ENCODE data around the gene TSPAN18.

TSPAN18 gene

GRCh38 chr11:44777209-44778194, 50.7 kb downstream of the TSPAN18 start:
- DNase-seq (ENCODE audit: low read depth, low spot score): no peak

- DNase-seq (ENCODE audit: low read depth, low spot score): no peak
Measured at GRCh38 chr11:44778195-44779100, 51.7 kb downstream of the TSPAN18 start.

GRCh38 chr11:44779736-44780520, 53.2 kb downstream of the TSPAN18 start:
- DNase-seq (ENCODE audit: low read depth, low spot score): no peak

- no peak for DNase-seq (ENCODE audit: low read depth, low spot score)
Measured at GRCh38 chr11:44780940-44781631, 54.3 kb downstream of the TSPAN18 start.

- no peak for DNase-seq (ENCODE audit: low read depth, low spot score)
Measured at GRCh38 chr11:44781655-44782054, 54.9 kb downstream of the TSPAN18 start.

GRCh38 chr11:44782478-44782877, 55.7 kb downstream of the TSPAN18 start:
- no peak for DNase-seq (ENCODE audit: low read depth, low spot score)

- no peak for DNase-seq (ENCODE audit: low read depth, low spot score)
Measured at GRCh38 chr11:44784436-44784760, 57.6 kb downstream of the TSPAN18 start.

GRCh38 chr11:44784851-44785250, 58.1 kb downstream of the TSPAN18 start:
- no peak for DNase-seq (ENCODE audit: low read depth, low spot score)

GRCh38 chr11:44785856-44786607, 59.3 kb downstream of the TSPAN18 start:
- DNase-seq (ENCODE audit: low read depth, low spot score): no peak

- no peak for DNase-seq (ENCODE audit: low read depth, low spot score)
Measured at GRCh38 chr11:44787070-44787469, 60.3 kb downstream of the TSPAN18 start.

- DNase-seq (ENCODE audit: low read depth, low spot score): no peak
Measured at GRCh38 chr11:44787981-44788380, 61.2 kb downstream of the TSPAN18 start.

GRCh38 chr11:44788536-44789261, 61.9 kb downstream of the TSPAN18 start:
- no peak for DNase-seq (ENCODE audit: low read depth, low spot score)

- no peak for DNase-seq (ENCODE audit: low read depth, low spot score)
Measured at GRCh38 chr11:44789496-44789895, 62.7 kb downstream of the TSPAN18 start.

- DNase-seq (ENCODE audit: low read depth, low spot score): no peak
Measured at GRCh38 chr11:44790211-44790610, 63.4 kb downstream of the TSPAN18 start.

GRCh38 chr11:44791316-44791925, 64.7 kb downstream of the TSPAN18 start:
- DNase-seq (ENCODE audit: low read depth, low spot score): no peak

- no peak for DNase-seq (ENCODE audit: low read depth, low spot score)
Measured at GRCh38 chr11:44792171-44792570, 65.4 kb downstream of the TSPAN18 start.

GRCh38 chr11:44793350-44794090, 66.8 kb downstream of the TSPAN18 start:
- no peak for DNase-seq (ENCODE audit: low read depth, low spot score)

- no peak for DNase-seq (ENCODE audit: low read depth, low spot score)
Measured at GRCh38 chr11:44795803-44796535, 69.2 kb downstream of the TSPAN18 start.
